Kidney tubule cell (primary cell): ENCODE measurements around the gene TRPV2.

ENCODE experiments used
- DNase-seq: peaks from one replicate; pipeline ENCODE4 v3.0.0-alpha.2; 2018; ENCODE audit warnings: low spot score

Gene TRPV2

DNA sequence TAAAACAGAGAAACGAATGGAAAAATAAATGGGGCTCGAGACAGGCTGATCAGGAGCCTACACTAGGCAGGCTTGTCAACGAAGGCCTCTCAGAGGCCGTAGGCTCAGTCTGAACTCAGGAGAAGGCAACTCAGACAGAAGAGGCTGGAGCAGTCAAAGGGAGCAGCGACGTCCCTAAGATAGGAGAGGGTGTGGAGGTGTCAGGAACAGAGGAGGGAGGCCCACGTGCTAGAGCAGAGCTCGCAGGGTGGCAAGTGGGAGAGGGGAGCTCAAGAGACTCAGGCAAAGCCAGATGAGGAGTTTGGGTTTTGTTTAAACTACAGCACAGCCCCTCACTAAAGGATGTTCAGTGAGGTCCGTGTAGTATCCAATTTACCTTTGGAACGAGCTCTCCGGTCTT is 43.9 kb downstream of the TRPV2 start:
- DNase-seq, result no peak

DNA sequence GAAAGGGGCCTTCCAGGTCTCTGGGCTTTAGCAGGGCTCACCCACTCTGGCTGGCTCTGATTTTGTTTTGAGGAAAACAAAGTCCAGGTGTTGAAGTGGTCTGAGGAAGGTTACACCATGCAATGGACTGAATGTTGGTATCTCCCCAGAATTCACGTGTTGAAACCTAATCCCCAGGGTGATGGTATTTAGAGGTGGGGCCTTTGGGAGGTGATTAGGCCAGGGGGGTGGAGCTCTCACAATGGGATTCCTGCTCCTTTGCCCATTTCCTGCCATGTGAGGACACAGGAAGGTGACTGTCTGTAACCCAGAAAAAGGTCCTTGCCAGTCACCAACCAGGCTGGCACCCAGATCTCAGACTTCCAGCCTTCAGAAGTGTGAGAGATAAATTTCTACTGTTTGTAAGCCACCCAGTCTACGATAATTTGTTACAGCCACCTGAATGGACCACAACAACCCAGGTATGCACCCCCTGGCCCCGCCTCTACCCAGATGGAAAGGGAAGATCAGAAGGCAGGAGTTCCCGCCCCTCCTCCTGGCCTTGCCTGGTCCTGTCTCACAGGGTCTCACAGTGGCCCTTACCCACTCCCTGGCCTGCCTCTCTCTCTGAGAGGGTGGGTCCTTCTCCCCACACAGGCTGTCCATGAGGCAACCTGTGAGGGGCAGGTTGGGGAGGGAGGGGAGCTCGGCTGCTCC is 44.6 kb downstream of the TRPV2 start:
- DNase-seq, result peak; percentile 50

DNA sequence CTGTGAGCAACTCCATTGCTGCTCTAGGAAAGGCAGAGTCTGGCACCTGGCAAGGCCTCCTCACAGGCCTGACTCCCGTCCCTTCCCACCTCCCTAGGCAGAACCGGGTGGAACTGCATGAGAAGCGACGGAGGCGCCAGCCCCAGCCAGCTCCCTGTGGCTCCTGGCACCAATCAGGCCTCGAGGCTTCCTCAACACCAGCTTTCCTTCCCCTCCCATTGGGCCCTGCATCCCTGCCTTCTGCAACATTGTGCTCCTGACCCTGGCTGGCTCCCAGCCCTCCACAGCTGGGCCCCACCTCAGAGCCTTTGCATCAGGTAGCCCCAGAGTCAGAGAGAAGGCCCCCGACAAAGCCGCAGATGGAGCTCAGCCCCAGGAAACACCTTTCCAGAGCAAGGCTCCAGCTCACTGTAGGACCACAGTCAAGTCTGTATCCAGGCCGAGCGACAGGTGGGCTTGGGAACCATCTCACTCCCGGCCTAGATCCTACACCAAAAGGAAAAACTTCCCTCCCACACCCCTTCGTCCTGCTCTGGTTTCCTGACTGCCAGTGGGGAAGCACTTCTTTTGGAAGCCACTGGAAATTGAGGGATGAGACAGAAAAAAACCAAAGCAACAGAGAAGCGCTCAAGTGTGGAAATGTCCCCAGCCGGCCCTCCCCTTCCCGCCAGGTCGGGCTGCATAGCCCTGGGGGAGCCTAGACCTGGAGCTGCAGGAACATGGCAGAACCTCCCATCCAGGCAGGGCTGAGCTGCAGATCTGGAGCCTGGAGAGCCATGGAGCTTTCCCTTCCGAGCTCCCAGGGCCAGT is 45.6 kb downstream of the TRPV2 start:
- DNase-seq, result no peak

DNA sequence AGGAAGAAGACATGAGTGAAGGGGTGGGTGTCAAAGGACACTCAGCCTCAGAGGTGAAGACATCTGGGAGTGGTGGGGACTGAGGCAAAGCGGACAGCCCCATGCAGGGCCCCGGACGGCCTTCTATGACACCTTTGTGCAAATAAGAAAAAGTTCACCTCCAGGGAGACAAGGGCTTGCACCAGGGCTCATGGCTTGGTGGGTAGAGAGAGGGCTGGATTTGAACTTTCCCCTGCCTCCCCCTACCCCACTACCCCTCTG is 46.2 kb downstream of the TRPV2 start:
- DNase-seq, result no peak

DNA sequence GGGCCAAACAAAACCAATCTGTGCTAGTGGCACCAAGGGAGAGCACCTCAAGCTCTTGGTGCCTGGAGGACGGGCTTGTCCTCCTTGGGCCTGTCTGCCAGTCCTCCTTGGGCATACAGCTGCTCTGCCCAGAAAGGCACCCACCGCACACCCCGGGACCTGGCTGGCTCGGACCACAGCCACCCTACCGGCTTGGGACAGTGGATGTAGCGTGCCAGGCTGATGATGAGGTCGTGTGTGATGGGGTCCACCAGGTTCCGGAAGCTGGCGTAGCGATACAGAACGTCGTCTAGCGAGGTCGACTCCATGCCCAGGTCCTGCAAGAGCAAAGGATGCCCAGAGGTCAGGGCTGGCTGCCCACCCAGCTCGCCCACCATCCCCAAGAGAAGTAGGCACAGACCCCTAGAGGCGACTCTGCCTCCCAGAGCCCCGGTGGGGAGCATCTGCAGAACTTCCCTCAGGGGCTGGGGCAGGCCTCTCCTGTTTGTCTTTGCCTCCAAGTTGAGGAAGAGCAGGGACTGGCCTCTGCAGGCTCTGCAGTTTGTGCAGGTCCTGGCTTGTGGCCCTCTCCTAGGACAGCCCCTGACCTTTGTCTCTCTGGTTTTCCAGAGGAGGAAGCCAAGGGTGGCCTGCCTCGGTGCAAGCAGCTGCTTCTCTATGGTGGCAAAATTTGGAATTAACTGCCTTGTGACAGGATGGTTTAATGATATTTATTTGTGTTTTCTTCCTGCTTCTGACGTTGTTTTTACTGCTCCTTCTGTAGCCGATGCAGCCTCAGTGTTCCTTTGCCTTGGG is 46.9 kb downstream of the TRPV2 start:
- DNase-seq, result no peak

DNA sequence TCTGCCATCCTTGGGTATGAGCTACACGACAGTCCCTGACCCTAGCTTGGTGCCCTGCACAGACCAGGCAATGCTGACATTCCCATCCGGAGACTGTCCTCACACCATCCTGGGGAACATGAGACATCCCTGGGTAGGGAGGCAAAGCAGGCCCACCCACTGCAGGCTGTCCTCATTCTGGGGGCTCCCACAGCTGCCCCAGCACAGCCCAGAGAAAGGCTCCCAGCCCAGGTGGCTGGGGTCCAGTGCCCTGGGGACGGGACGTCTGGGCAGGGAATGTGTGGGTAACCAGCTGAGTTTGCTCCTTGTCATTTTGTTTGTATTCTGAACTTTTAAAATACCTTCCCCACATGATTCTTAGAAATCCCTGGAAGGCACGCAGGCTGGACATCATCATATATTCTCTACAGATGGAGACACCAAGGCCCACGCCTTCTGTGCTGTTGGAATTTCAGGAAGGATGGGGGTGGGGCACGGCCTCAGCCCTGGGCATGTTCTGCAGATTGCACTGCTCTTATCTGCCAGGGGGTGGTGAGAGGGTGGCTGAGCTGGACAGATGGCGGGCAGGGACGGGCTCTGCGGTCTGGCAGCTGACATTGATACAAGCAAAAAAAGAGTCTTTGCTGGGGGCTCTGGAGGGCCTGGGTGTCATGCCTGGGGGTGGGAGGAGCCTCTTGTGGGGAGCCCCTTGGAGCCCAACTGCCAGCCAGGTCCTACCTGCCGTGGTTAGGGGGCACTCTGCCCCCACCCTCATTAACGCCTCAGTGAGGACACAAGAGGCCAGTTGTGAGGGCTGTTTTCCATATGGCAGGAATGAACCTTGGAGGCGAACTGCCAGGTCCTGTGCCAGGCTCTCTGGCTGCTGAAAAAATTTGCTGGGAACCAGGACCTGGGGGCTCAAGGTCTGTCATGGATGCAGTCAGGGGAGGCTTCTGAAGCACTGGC is 48.3 kb downstream of the TRPV2 start:
- no peak for DNase-seq

DNA sequence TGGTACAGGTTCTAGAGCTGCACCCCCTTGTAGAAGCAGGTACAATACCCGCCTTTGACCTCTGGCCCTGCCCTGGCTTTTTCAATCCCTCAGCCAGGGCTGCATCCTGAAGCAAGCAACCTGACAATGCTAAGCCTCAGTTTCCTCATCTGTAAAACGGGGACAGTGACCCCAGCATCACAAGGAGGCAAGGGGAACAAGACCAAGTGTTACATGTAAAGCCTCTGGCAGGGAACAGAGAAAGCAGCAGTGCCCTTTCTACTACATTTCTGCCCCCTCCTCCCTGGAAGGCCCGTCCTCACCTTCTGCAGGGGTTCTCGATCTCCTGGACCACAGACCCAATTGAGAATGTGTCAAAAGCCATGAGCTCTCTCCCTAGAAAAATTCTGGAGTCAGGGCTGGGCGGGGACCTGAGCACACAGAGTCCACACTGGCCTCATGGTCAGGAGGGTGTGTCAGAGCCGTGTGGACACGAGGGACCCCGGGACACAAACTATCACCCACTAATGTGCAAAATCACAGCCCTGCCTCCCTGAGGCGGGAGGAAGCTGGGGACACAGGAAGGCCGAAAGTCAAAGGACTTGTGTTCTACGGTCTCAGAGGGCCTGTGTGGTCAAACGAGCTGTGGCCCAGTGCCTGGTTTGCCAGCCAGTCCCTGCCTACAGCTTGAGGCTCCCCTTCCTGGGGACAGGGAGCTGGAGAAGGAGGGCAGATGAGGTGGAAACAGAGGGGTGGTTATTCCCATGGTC is 49.1 kb downstream of the TRPV2 start:
- DNase-seq, result no peak

DNA sequence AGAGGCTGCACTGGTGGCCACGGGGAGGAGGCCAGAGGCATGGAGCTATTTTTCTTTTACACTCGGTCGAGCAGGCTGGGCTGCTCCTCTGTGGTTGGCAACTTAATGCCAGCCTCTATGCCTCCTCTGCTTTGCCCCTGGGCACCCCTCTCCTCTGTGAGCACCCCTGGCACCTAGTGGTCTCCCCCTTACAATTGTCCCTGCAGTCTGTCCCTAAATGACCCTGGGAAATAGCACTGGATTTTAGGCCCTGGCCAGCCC is 49.6 kb downstream of the TRPV2 start:
- no peak for DNase-seq

DNA sequence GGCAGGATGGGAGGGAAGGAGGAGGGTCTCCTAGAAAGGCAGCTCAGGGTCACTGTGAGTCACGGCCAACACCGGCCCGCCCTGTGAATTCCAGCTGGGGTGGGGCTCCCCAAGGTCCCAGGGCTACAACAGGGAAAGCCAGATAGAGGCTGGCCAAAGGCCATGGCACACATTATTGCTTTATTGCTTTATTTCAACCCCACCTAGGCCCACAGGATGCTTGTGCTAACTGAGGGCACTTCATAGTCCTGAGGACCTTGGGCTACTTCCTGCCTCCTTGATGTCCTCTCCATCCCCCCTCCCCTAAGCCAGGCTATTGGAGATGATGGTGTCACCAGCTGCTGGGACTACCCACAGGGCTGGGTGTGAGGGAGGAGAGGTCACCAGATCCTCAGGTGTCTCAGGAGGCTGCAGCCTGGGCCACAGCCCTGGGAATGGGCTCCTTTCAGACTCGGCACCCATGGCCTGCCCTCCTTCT is 50.5 kb downstream of the TRPV2 start:
- DNase-seq, result no peak

DNA sequence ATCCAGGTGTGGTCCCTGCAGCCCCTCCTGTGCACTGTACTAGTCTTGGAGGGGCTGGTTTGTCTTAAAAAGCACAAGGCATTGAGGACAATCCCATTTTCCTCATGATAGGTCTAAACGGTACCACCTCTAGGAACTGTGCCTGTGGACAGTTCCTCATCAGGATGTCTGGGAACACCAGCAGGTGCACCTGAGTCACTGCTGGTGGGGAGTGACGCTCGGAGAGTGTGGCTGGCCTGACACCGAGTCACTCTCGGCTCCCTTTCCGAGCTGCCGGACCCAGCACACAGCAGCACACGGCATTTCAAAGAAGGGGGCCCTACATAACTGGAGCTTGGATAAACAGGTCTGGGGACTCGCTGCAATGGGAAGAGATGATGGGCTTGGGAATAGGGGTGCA is 51.0 kb downstream of the TRPV2 start:
- peak; percentile 26 for DNase-seq

DNA sequence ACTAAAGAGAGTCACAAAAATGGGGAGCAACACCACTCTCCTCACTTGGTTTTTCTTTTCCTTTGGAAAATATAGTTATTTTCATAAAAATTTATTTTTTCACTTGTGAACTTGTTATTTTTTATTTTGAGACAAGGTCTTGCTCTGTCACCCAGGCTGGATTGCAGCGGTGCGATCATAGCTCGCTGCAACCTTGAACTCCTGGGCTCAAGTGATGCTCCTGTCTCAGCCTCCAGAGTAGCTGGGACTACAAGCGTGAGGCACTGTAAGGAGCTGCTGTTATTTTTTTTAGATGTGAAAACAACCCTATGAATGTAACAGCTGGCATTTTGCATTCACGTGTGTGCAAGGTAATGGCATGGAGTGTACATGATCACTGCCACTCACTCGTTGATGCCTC is 51.7 kb downstream of the TRPV2 start:
- no peak for DNase-seq

DNA sequence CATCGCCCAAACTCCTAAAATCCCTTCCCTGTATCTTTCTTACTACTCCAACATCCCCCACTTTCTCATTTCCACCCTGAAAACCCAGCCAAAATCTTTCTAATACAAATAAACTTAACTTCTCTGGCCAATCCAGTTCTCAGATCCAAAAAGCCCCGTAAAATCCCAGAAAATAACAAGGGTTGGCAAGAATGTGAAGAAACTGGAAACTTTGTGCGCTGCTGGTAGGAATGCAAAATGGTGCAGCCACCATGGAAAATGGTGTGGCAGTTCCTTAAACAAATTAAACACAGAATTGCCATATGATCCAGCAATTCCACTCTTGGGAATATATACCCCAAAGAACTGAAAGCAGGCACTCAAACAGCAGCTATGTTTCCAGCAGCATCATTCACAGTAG is 52.5 kb downstream of the TRPV2 start:
- no peak for DNase-seq

DNA sequence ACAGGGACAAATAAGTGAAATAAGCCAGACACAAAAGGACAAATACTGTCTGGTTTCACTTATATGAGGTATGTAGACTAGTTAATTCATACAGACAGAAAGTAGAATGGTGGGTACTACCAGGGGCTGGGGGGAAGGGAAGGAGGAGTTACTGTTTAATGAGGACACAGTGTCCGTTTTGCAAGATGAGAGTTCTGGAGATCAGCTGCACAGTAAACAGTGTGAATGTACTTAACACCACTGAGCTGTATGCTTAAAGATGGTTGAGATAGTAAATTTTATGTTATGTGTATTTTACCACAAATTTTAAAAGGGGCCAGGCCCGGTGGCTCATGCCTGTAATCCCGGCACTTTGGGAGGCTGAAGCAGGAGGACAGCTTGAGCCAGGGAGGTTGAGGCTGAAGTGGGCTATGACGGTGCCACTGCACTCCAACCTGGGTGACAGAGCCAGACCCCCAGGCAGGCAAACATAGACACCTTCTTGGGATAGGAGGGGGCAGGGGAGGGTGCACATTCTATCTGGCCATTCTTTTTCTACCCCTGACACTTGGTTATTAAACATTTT is 53.1 kb downstream of the TRPV2 start:
- DNase-seq, result no peak

DNA sequence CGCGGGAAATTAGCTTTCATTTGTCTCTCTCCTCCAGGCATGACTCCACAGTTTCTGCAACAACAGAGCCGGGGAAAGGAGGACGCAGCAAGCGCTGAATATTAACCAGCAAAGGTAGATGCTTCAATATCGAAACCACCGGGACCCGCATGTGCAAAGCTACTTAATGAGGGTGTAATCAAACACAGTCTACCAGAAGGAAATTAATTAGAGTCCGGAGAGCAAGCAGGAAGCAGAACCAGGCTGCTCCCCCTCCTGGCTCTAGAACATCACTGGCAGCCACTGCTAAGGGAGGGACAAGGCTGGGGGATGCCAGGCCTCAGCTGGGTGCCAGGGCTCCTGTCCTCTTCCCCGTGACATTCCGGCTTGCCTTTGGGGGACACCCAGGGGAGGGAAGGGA is 54.9 kb downstream of the TRPV2 start:
- no peak for DNase-seq

DNA sequence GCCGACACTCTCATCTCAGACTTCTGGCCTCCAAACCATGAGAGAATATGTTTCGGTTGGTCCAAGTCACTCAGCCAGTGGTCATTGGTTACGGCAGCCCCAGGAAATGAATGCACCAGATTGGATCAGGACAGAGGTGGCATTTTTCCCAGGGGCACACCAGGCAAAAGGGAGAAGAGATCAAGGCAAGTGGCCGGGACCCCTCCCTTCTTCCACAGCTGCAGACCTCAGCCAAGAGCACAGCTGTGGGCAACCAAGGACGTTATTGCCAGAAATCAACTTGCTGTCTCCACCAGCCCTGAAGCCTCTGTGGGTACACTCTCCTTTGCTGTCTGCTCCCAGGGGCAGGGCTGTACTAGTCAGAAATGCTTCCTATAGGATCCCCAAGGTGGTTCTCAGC is 55.9 kb downstream of the TRPV2 start:
- DNase-seq, result no peak

DNA sequence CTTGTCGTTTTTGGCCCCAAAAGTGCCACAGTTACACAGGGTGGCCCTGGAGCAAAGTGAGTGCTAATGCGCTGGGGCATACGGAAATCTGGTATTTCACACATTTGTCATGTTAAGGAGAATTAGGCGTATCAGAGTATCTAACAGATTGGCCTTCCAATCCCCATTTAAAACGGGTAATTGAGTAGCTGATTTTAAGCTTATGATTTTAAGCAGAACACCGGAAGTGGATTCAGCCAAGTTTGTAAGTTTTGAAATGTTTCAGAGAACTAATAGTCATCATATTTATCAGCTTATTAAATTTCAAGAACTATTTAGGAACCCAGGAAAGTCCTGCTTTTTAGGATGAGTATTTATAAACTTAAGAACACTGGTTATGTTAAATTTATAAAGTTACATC is 57.2 kb downstream of the TRPV2 start:
- DNase-seq, result no peak

DNA sequence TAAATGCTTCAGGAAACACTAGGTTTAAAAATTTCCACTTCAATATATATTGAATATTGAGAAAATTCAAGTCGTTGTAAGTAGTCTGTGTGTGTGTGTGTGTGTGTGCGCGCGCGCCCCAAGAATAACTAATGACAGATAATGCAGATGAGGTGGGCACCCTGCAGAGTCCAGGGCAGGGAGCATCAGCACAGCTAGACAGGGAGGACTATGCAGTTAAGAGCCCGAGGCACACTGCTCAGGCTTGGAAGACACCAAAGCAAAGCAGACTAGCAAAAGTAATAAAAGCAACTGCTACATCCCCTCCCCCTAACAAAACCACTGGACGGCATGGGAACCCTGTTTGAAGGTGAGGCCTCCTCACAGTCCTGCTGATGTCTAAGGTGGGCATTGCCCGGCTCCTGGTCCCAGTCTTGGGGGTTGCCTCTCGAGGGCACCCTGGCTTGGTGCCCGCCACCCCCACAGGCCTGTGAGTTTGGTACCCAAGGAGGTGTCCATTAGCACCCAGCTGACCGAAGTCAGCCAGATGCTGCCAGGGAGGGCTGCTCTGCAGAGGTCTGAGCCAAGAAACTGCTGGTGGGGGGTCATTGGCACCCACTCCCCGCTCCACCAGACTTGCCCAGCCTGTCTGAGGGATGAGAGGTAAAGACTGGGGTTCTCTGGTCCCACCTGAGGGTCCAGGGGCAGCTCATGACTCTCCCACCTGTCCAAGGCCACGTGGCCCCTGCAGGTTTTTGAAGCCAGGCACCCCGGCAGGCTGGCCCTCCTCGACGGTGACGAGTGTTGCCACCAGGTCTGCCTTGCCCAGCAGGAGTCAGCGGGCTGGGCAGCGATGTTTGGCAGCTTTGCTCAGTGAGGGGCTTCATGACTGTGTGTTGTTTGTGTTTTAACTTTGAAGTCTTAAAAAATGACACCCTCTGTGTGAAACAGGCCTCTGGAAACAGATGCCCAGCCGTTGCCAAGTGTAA is 58.0 kb downstream of the TRPV2 start:
- DNase-seq, result no peak

DNA sequence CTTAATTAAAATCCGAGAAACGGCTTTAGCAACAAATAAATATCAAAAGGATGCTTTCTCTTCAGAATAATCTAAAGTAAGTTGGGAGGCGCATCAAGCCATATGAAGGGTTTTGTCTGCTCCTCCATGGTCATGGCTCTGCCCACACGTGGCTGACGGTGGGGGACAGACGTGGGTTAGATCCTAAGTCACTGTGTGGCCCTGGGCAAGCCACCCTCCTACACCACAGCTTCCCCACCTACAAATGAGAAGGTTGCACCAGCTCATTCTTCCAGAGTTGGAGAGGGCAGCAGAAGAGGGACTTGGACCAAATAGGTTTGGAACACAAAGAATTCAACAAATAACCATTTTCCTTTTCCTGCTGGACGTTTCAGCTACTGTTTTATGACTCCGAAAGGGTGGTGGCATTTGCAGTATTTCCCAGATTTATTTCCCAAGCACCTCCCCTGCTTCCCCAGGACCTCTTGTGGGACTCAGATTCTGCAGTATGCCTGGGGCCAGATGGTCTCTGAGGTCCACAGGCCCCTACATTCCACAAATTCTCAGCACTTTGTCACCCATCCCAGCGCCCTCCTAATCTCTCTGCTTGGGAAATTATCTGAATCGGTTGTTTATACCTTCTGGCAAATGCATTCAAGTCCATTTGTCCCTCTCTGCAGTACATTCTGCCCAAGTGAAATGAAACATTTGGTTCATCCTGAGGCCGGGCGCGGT is 58.8 kb downstream of the TRPV2 start:
- no peak for DNase-seq

DNA sequence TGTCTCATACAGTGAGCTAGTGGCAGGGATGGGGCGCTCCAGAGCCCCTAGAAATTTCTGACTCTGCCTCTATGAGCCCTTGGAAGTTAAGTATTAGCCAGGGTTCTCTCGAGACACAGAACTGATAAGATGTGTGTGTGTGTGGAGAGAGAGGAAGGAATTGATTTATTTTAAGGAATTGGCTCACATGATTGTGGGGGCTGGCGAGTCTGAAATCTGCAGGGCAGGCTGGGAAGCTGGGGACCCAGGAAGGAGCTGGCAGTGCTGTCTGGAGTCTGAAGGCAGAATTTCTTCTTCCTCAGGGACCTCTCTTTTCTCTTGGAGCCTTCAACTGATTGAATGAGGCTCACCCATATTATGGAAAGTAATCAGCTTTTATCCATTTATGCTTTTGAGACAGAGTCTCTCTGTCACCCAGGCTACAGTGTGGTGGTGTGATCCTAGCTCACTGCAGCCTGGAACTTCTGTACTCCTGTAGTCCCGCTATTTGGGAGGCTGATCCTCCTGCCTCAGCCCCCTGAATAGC is 59.9 kb downstream of the TRPV2 start:
- no peak for DNase-seq
